Ovary (tissue), 9 donors: Measurements from ENCODE around the gene FIBCD1. TPM values are rescaled to one million over a fixed set of nuclear protein-coding genes. Genes with fewer than 3 reads are reported as not detected.

Source experiments
- DNase-seq, 5 donors: peaks; one replicate each; pipeline ENCODE4 v3.0.0-alpha.2; 2019 to 2020
- H3K27ac ChIP-seq, 2 donors: fragments of 200-600 bp; one replicate each; pipeline versions ENCODE4 v1.5.1 to v1.8.0; 2019 to 2022
- H3K27me3 ChIP-seq: fragments of 200-600 bp; one replicate; pipeline ENCODE4 v1.8.0; 2022
- H3K36me3 ChIP-seq: fragments of 200-600 bp; sonication (generic); one replicate; pipeline ENCODE4 v1.5.1; 2019
- H3K4me1 ChIP-seq: one replicate; pipeline ENCODE4 v1.8.1; 2013; ENCODE audit warnings: mild to moderate bottlenecking, moderate library complexity; ENCODE audit not compliant: insufficient read depth
- H3K4me3 ChIP-seq: fragments of 200-600 bp; sonication (generic); one replicate; pipeline ENCODE4 v1.5.1; 2017
- H3K9me3 ChIP-seq, 2 donors: fragments of 200-600 bp in 1 of 2; sonication (generic) in 1 of 2; one replicate each; pipeline versions ENCODE4 v1.5.1 to v1.8.1; 2013 to 2019; ENCODE audit warnings: mild to moderate bottlenecking in 1 of 2, moderate library complexity in 1 of 2
- EP300 ChIP-seq: sonication (generic); formaldehyde crosslinking; IDR thresholded peaks from one replicate; pipeline ENCODE4 v1.6.1; 2017; ENCODE audit warnings: antibody characterized with exemption
- POLR2A ChIP-seq: fragments of 450-650 bp; IDR thresholded peaks from one replicate; pipeline ENCODE4 v1.6.1; 2017; ENCODE audit warnings: antibody characterized with exemption, mild to moderate bottlenecking, moderate library complexity
- WGBS, 3 donors: extraction: QIAGEN DNeasy Blood & Tissue Kit in 1 of 3; methylation state at CpG; one replicate each; pipeline versions ENCODE4 v1.1.5 to v1.1.7; 2013 to 2017; 5-methylcytosine and 5-hydroxymethylcytosine counted together
- intact Hi-C, 4 donors: fragments of 100-400 bp; cut with DNase I; formaldehyde crosslinking; loops; one replicate each; pipeline versions ENCODE4 v1.11.0 to v1.15.1; 2022 to 2023
- polyA plus RNA-seq, 2 donors: library from polyadenylated mRNA; stranded (reverse); fragments of 200-250 nt in 1 of 2; fragments of 350-450 nt in 1 of 2; fragmentation: Illumina TruSeq in 1 of 2; extraction: RNeasy Lipid Tissue Mini Kit (QIAGEN cat#74804) in 1 of 2; gene quantifications; one replicate each; pipeline ENCODE4 v1.2.3, GENCODE V29; 2013 to 2014
- total RNA-seq, 7 donors: library from RNA; depleted of rRNA in 2 of 7; stranded (reverse); fragments of >200 nt in 2 of 7; fragmentation: NEBNext Ultra II Directional in 3 of 7; extraction: Animal tissue kit (Norgen Biotek cat#: 25700) in 3 of 7; gene quantifications; one replicate each; pipeline versions ENCODE4 v1.1.0 to v1.2.4, GENCODE V29; 2016 to 2023
- TF ChIP-seq, protein P1 (sequence below), 3 donors: fragments of 450-650 bp in 2 of 3; fragments of 200-600 bp in 1 of 3; IDR thresholded peaks; one replicate each; pipeline versions ENCODE4 v1.5.1 to v1.8.0; 2016 to 2022; ENCODE audit warnings: antibody characterized with exemption in 3 of 3, mild to moderate bottlenecking in 1 of 3
- donor health status: DM: no; HTN: no; CAD: no; lungs with moderate emphysema.
- donor health status: DM: no; HTN: no; CAD: no.
- donor health status: Bipolar disorder and iron deficiency.
- donor health status: DM: yes; HTN: yes; CAD: no.
- donor health status: DM: no; HTN: no; CAD: no.
- donor health status: DM: yes; HTN: yes; CAD: no.

Gene FIBCD1
- total and polyA plus RNA-seq, 9 donors = 0.06 to 0.45 (median 0.12) TPM; not detected in 3

DNA sequence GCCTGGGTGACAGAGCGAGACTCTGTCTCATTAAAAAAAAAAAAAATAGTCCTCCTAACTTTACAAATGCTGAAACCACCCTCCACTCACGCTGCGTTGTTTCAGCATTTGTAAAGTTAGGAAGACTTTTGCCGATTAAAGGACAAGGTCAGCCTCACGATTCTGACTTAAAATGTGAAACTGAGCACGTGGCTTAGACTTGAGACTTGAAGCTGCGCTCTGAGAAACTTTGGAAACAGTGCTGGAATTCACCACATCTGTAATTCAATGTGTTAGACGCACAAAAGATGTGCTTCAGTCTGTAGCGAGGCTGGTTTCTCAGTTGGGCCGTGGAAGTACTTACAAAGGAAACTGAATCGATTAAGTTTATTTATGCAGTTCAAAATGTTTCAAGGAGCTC lies 44.9 kb upstream of the FIBCD1 start:
- H3K27ac ChIP-seq = no peak overlapping the region
- intact Hi-C loops = no loop called here
- no peak overlapping the region for H3K4me3 ChIP-seq
- H3K27me3 ChIP-seq = no peaks in the 10 kb centered on the region
- H3K9me3 ChIP-seq = no peaks in the 10 kb centered on the region
- no peaks in the 10 kb centered on the region for H3K36me3 ChIP-seq
- DNase-seq = no peak
- no peak for TF ChIP-seq POLR2A
- no peak for TF ChIP-seq EP300
- WGBS, 3 donors = 76 to 87% (median 80%) methylated on average over 11 of the region's 11 CpGs
- no peaks in the 10 kb centered on the region for H3K4me1 ChIP-seq

DNA sequence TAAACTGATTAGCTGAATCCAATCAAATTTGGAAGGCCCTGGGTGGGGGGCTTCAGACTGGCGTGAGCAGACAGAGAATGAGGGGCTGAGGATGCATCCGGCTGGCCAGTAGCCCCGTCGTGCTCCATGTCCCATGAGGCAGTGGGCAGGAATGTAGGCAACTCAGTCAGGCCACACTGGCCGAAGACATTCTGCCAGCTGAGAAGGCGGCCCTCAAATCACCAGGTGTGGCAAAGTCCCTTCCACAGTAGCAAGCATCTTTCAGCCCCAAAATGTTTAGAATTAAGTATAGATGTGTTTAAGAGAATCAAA lies 44.3 kb upstream of the FIBCD1 start:
- H3K27me3 ChIP-seq = no peaks in the 10 kb centered on the region

DNA sequence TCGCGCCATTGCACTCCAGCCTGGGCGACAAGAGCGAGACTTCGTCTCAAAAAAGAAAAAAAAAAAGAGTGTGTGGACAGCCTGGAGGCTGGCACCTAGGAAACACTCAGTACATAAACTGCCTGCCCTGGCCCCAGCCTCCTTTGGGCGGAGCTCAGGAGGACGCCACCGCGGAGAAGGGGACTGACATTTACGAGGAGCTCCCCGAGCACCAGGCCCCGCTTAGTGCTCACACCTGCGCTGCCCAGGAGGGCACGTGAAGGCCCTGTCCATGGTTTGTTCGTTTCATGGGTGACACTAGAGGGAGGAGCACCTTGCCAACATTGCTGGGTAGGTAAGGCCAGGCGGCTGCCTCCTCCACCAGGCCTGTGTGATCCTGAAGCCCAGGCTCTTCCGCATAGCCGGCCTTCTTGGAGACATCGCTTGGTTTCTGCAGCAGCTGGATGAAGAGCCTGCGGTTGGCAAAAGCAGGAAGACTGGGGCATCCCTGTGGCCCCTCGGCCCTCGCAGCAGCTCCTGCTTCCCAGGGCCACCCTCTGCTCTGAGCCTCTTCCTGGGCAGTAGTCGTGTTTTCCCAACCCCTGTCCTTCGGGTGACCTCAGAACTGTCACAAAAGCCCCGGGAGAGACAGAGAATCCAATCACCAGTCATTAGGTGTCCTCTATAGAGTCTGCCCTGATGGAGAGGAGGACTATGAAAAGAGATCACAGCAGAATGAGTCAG lies 43.8 kb upstream of the FIBCD1 start:
- Histone ChIP-seq H3K4me3 (no peak overlapping the region), H3K27ac (no peak overlapping the region), H3K27me3 (no peaks in the 10 kb centered on the region), H3K9me3 (no peaks in the 10 kb centered on the region), H3K36me3 (no peaks in the 10 kb centered on the region), H3K4me1 (no peaks in the 10 kb centered on the region)
- TF ChIP-seq, protein P1, sequence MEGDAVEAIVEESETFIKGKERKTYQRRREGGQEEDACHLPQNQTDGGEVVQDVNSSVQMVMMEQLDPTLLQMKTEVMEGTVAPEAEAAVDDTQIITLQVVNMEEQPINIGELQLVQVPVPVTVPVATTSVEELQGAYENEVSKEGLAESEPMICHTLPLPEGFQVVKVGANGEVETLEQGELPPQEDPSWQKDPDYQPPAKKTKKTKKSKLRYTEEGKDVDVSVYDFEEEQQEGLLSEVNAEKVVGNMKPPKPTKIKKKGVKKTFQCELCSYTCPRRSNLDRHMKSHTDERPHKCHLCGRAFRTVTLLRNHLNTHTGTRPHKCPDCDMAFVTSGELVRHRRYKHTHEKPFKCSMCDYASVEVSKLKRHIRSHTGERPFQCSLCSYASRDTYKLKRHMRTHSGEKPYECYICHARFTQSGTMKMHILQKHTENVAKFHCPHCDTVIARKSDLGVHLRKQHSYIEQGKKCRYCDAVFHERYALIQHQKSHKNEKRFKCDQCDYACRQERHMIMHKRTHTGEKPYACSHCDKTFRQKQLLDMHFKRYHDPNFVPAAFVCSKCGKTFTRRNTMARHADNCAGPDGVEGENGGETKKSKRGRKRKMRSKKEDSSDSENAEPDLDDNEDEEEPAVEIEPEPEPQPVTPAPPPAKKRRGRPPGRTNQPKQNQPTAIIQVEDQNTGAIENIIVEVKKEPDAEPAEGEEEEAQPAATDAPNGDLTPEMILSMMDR (IDR thresholded peaks at IDR 0.05) = no peak
- intact Hi-C loops = no loop called here
- 80 to 82% (median 82%) methylated on average over 25 of the region's 25 CpGs for WGBS, 3 donors
- no peak for DNase-seq

More for the DNA sequence above, 44.3 kb upstream of the FIBCD1 start:
- intact Hi-C loops = no loop called here
- Histone ChIP-seq H3K27ac (no peak overlapping the region), H3K36me3 (no peaks in the 10 kb centered on the region), H3K4me3 (no peak overlapping the region), H3K4me1 (no peaks in the 10 kb centered on the region), H3K9me3 (no peaks in the 10 kb centered on the region)
- no peak for TF ChIP-seq POLR2A
- no peak for TF ChIP-seq EP300
- 86 to 95% (median 90%) methylated on average over 6 of the region's 6 CpGs for WGBS, 3 donors
- DNase-seq = no peak

- Histone ChIP-seq H3K9me3 (no peaks in the 10 kb centered on the region), H3K36me3 (no peaks in the 10 kb centered on the region), H3K27ac (no peak overlapping the region), H3K4me3 (no peak overlapping the region), H3K27me3 (no peaks in the 10 kb centered on the region), H3K4me1 (no peaks in the 10 kb centered on the region)
- DNase-seq = no peak
- intact Hi-C loops = no loop called here
- TF ChIP-seq POLR2A = no peak
- TF ChIP-seq, protein P1 (IDR thresholded peaks at IDR 0.05) = no peak
- TF ChIP-seq EP300 = no peak
- WGBS, 3 donors = 23 to 37% (median 29%) methylated on average over 10 to 14 of the region's 14 CpGs
These were observed 42.7 kb upstream of the FIBCD1 start for GRCh38 chr9:130981756-130982137.

GRCh38 chr9:130981002-130981755 lies 42.1 kb upstream of the FIBCD1 start:
- Histone ChIP-seq H3K4me3 (no peak overlapping the region), H3K36me3 (no peaks in the 10 kb centered on the region), H3K9me3 (no peaks in the 10 kb centered on the region), H3K4me1 (no peaks in the 10 kb centered on the region), H3K27ac (no peak overlapping the region), H3K27me3 (no peaks in the 10 kb centered on the region)
- intact Hi-C loops = no loop called here
- WGBS, 3 donors = 61 to 66% (median 64%) methylated on average over 10 of the region's 10 CpGs
- TF ChIP-seq EP300 = no peak
- TF ChIP-seq POLR2A = no peak
- TF ChIP-seq, protein P1 (IDR thresholded peaks at IDR 0.05) = no peak
- DNase-seq = no peak
